HepG2 (cell line): Measurements from ENCODE around the gene STRADA. TPM values are rescaled to one million over a fixed set of nuclear protein-coding genes. Genes with fewer than 3 reads are reported as not detected.

Experiments
- ATAC-seq: fragments of 200-7000 bp; cut with Tn5 transposase; 3 replicates; pipeline ENCODE4 v1.9.1; 2020; ENCODE audit warnings: mild to moderate bottlenecking, moderate library complexity
- BruUV-seq: library from RNA; stranded (reverse); fragments of 400-500 nt; replicated peaks from 2 replicates; lab custom pipeline; 2021; lab: Mats Ljungman, UMichigan
- CTCF ChIA-PET: fragments of 300-600 bp; formaldehyde crosslinking; extraction: SDS; loops from one replicate; lab custom pipeline; 2021; ENCODE audit warnings: low total read pairs, inconsistent platforms, low intra/inter-chr PET ratio; lab: Yijun Ruan, JAX
- POLR2A ChIA-PET: fragments of 350-600 bp; sonication (Branson Sonifier 250); formaldehyde crosslinking; loops from one replicate; lab custom pipeline; 2020; ENCODE audit warnings: antibody characterized with exemption, inconsistent platforms; lab: Yijun Ruan, JAX
- DNase-seq: peaks from one replicate; pipeline ENCODE4 v3.0.0-alpha.2; 2015; ENCODE audit warnings: low spot score
- FAIRE-seq: peaks from 3 replicates; lab custom pipeline; 2011; peaks lifted over from hg19 to GRCh38; lab: Jason Lieb, UNC
- H2AFZ ChIP-seq: one replicate; pipeline ENCODE4 v1.6.1; 2011; ENCODE audit warnings: low read length, inconsistent platforms
- H3K27ac ChIP-seq: fragments of 300-600 bp; 3 replicates; pipeline ENCODE4 v1.8.0; 2011; ENCODE audit warnings: mixed run types, mild to moderate bottlenecking, mixed read lengths, low read length, inconsistent platforms; ENCODE audit not compliant: insufficient read depth; ENCODE audit errors: extremely low read length
- H3K27me3 ChIP-seq, 2 experiments: fragments of 200-600 bp in 1 of 2; 2 replicates in 1 of 2; 3 replicates in 1 of 2; pipeline versions ENCODE4 v1.6.0 to v1.8.0; 2011; ENCODE audit warnings: low read length in 2 of 2, mild to moderate bottlenecking in 2 of 2, moderate library complexity in 2 of 2, inconsistent platforms in 1 of 2; ENCODE audit not compliant: insufficient read depth in 2 of 2, control insufficient read depth in 1 of 2
- H3K36me3 ChIP-seq, 2 experiments: fragments of 200-600 bp in 1 of 2; replicated peaks in 1 of 2; 2 replicates in 1 of 2; 3 replicates in 1 of 2; pipeline versions ENCODE4 v1.5.1 to v1.8.0; 2011; ENCODE audit warnings: low read length in 2 of 2, inconsistent platforms in 1 of 2; ENCODE audit not compliant: insufficient read depth in 2 of 2, control insufficient read depth in 1 of 2
- H3K4me1 ChIP-seq: 2 replicates; pipeline ENCODE4 v1.5.1; 2012; ENCODE audit warnings: low read length, inconsistent platforms; ENCODE audit not compliant: insufficient read depth
- H3K4me2 ChIP-seq: 2 replicates; pipeline ENCODE4 v1.6.0; 2011; ENCODE audit warnings: low read depth, low read length, inconsistent platforms
- H3K4me3 ChIP-seq, 3 experiments: fragments of 200-600 bp in 1 of 3; sonication (generic), shearing (Covaris generic) in 1 of 3; replicated peaks in 1 of 3; 2 replicates each; pipeline ENCODE4 v1.5.1; 2011 to 2016; ENCODE audit warnings: low read length in 3 of 3, inconsistent platforms in 2 of 3, low read depth in 2 of 3, mild to moderate bottlenecking in 2 of 3, control low read depth in 1 of 3, mixed read lengths in 1 of 3; ENCODE audit not compliant: insufficient read depth in 1 of 3
- H3K79me2 ChIP-seq: one replicate; pipeline ENCODE4 v1.6.1; 2011; ENCODE audit warnings: low read length, inconsistent platforms; ENCODE audit not compliant: insufficient read depth
- H3K9ac ChIP-seq: 2 replicates; pipeline ENCODE4 v1.6.0; 2011; ENCODE audit warnings: mild to moderate bottlenecking, low read depth, low read length, inconsistent platforms; ENCODE audit not compliant: insufficient read depth
- H3K9me3 ChIP-seq: 2 replicates; pipeline ENCODE4 v1.5.1; 2012; ENCODE audit warnings: mild to moderate bottlenecking, low read length
- H4K20me1 ChIP-seq: 2 replicates; pipeline ENCODE4 v1.6.0; 2011; ENCODE audit warnings: inconsistent platforms, mild to moderate bottlenecking, low read length, moderate library complexity; ENCODE audit not compliant: insufficient read depth
- CCAR2 ChIP-seq: fragments of 200-400 bp; formaldehyde crosslinking; optimal IDR thresholded peaks from 2 replicates; pipeline ENCODE3; 2018; ENCODE audit warnings: low read depth, mild to moderate bottlenecking, low read length, moderate library complexity
- DBP ChIP-seq: sonication (generic); formaldehyde crosslinking; IDR thresholded peaks from 2 replicates; pipeline ENCODE4 v1.4.0; 2020; ENCODE audit warnings: missing genetic modification reagents; ENCODE audit errors: not compliant biosample characterization
- HIVEP1 ChIP-seq: sonication (generic); formaldehyde crosslinking; IDR thresholded peaks from 2 replicates; pipeline ENCODE4 v1.4.0; 2020; ENCODE audit warnings: mild to moderate bottlenecking, missing genetic modification reagents
- KDM4B ChIP-seq: sonication (generic); formaldehyde crosslinking; IDR thresholded peaks from 2 replicates; pipeline ENCODE4 v1.4.0; 2020; ENCODE audit warnings: missing genetic modification reagents
- PHB2 ChIP-seq: fragments of 450-650 bp; IDR thresholded peaks from 2 replicates; pipeline ENCODE4 v1.6.1; 2018; ENCODE audit not compliant: partially characterized antibody
- TARDBP ChIP-seq: sonication (generic); formaldehyde crosslinking; IDR thresholded peaks from 2 replicates; pipeline ENCODE4 v1.8.0; 2022; ENCODE audit warnings: mild to moderate bottlenecking, missing genetic modification reagents
- ZFX ChIP-seq: sonication (generic); formaldehyde crosslinking; IDR thresholded peaks from 2 replicates; pipeline ENCODE4 v1.4.0; 2020; ENCODE audit warnings: mild to moderate bottlenecking, low read depth, missing genetic modification reagents, moderate library complexity
- ZFY ChIP-seq: sonication (generic); formaldehyde crosslinking; IDR thresholded peaks from 2 replicates; pipeline ENCODE4 v1.4.0; 2020; ENCODE audit warnings: missing genetic modification reagents
- ZNF230 ChIP-seq: sonication (generic); formaldehyde crosslinking; IDR thresholded peaks from 2 replicates; pipeline ENCODE4 v1.4.0; 2020; ENCODE audit warnings: mild to moderate bottlenecking, missing genetic modification reagents
- ZNF354B ChIP-seq: sonication (generic); formaldehyde crosslinking; IDR thresholded peaks from 2 replicates; pipeline ENCODE4 v1.8.0; 2022; ENCODE audit warnings: mild to moderate bottlenecking, missing genetic modification reagents
- ZNF558 ChIP-seq: sonication (generic); formaldehyde crosslinking; IDR thresholded peaks from 2 replicates; pipeline ENCODE4 v1.9.0; 2022; ENCODE audit warnings: mild to moderate bottlenecking, missing genetic modification reagents, borderline replicate concordance
- ZNF629 ChIP-seq: sonication (generic); formaldehyde crosslinking; conservative IDR thresholded peaks from 2 replicates; pipeline ENCODE4 v1.5.0; 2020; ENCODE audit warnings: missing genetic modification reagents
- WGBS: methylation state at CpG from one replicate; pipeline ENCODE4 v1.1.6; 2017; ENCODE audit warnings: low lambda C conversion rate; 5-methylcytosine and 5-hydroxymethylcytosine counted together
- in situ Hi-C: cut with HindIII; loops from 2 replicates; pipeline ENCODE4 v1.10.0; 2017; ENCODE audit warnings: low pct_unique_long_range_greater_than_20kb; ENCODE audit not compliant: extremely low pct_ligation_motif_present
- intact Hi-C: fragments of 100-400 bp; cut with micrococcal nuclease; formaldehyde crosslinking; loops from one replicate; pipeline ENCODE4 v1.10.0; 2022; ENCODE audit not compliant: unreplicated experiment
- polyA plus RNA-seq, 8 experiments: library from polyadenylated mRNA; depleted of rRNA in 3 of 8; stranded (reverse) in 7 of 8; unstranded in 1 of 8; fragments of >200 nt; fragmentation: Illumina TruSeq in 4 of 8; extraction: Trizol in 4 of 8; gene quantifications; 2 replicates each; pipeline versions ENCODE4 v1.2.1 to v1.2.3, GENCODE V29; 2011 to 2016; ENCODE audit warnings: low read depth in 4 of 8, missing spikeins in 1 of 8, mixed read lengths in 1 of 8; ENCODE audit not compliant: insufficient read depth in 1 of 8
- total RNA-seq, 5 experiments: library from RNA; depleted of rRNA; stranded (reverse); fragments of >200 nt; fragmentation: Illumina TruSeq; extraction: Trizol; gene quantifications; 2 replicates each; pipeline ENCODE4 v1.2.3, GENCODE V29; 2016; ENCODE audit warnings: low read depth in 1 of 5

Gene STRADA
- total and polyA plus RNA-seq, 2 of the 13 experiments (the other 11 are each of a cell fraction or from before 2014, with no cell fraction given), result 17.6 to 17.9 TPM

GRCh38 chr17:63693411-63694113 lies 48.0 kb downstream of the STRADA start:
- ChIA-PET CTCF (no interaction called here), POLR2A (interaction anchor here (2.1 kb wide), 1 partner anchor 71 kb away, joined by 5 read pairs; the partner anchor contains the start of gene MAP3K3)
- Histone ChIP-seq H3K4me1 (peaks cover 11% of the 10 kb centered on the region), H4K20me1 (no peaks in the 10 kb centered on the region), H3K9me3 (no peaks in the 10 kb centered on the region), H3K36me3 (peaks cover 29 to 44% of the 10 kb centered on the region in 2 experiments), H3K4me2 (no peak overlapping the region), H3K4me3 (no peak overlapping the region), H3K79me2 (no peaks in the 10 kb centered on the region), H2AFZ (no peak overlapping the region), H3K27me3 (no peaks in the 10 kb centered on the region), H3K27ac (no peak overlapping the region), H3K9ac (no peak overlapping the region)
- FAIRE-seq, result no peak
- no peak for TF ChIP-seq ZFY (CRISPR knock-in tag)
- TF ChIP-seq KDM4B, result no peak
- TF ChIP-seq DBP (CRISPR knock-in tag), result no peak
- TF ChIP-seq ZNF230 (CRISPR knock-in tag), result no peak
- TF ChIP-seq TARDBP (CRISPR knock-in tag), result no peak
- TF ChIP-seq ZNF629 (CRISPR knock-in tag), result no peak
- no peak for TF ChIP-seq HIVEP1 (CRISPR knock-in tag)
- TF ChIP-seq ZFX (CRISPR knock-in tag), result no peak
- TF ChIP-seq ZNF354B (CRISPR knock-in tag), result no peak
- no peak for TF ChIP-seq ZNF558 (CRISPR knock-in tag)
- TF ChIP-seq CCAR2, result no peak
- TF ChIP-seq PHB2, result no peak
- intact Hi-C loops (no loop called here), in situ Hi-C loops (loop anchor here (10.0 kb wide), 1 partner anchor 269 kb away; no protein-coding TSS in a partner anchor)
- BruUV-seq, result no TSS peak
- DNase-seq, result no peak
- WGBS, result 93% methylated on average over 15 of the region's 18 CpGs
- no peak for ATAC-seq
